Stimulated activated CD8-positive, alpha-beta memory T cell treated with anti-CD3 and anti-CD28 coated beads, Interleukin-7, amount 100 ng/mL, for 4 hours (primary cell): Measurements from ENCODE around the gene NOX4.
"Not testable (repeated sequence)": the region's sequence is repeated elsewhere in the genome, so short reads cannot be mapped to it uniquely, and the experiment has no call there.

Source experiments
- DNase-seq, 2 donors: peaks; one replicate each; pipeline ENCODE4 v3.0.0-alpha.2; 2020; ENCODE audit warnings: low read depth in 2 of 2

The NOX4 gene

GRCh38 chr11:89303029-89303428 lies 188.1 kb downstream of the NOX4 start:
- not testable (repeated sequence) for DNase-seq

DNA sequence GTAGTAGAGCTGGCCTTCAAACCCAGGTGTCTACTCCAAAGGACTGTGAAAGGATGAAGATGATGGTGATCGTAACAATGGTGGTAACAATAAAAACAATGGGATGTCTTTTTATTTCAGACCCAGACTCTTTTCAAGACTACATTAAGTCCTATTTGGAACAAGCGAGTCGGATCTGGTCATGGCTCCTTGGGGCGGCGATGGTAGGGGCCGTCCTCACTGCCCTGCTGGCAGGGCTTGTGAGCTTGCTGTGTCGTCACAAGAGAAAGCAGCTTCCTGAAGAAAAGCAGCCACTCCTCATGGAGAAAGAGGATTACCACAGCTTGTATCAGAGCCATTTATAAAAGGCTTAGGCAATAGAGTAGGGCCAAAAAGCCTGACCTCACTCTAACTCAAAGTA lies 196.2 kb downstream of the NOX4 start:
- DNase-seq, result not testable (repeated sequence)

DNA sequence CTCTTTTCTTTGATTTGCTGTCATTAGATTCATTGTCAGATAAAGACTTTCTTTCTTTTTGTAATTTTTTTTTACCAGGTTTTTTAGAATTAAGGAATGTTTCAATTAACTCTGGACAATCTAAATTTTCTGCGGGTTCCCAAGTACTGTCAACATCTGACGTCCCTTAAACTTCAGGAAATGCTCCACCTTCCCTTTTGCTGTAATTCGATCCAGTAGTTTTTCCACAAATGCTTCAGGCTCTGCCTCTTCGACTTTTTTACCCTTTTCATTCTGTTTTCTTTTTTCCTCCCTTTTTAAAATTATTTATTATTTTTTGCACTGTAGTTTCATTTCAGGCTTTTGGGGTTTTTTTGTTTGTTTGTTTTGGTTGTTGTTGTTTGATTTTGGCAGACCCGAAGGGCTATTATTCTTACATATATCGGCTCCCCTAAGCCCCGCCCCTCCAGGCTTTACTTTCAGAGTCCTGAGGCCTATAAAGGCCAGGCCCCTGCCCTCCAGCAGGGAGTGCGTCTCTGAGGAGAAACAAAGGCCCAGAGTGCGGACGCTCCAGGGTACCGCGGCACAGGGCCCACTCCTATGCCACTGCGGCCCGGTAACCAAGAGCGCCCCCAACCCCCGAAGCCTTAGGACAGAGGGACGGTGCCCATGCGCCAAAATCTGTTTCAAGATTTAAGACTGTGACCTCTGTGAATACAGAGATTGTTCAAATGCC lies 197.1 kb downstream of the NOX4 start:
- no peak for DNase-seq

- not testable (repeated sequence) for DNase-seq
Observed at GRCh38 chr11:89288004-89288403, 203.2 kb downstream of the NOX4 start.

DNA sequence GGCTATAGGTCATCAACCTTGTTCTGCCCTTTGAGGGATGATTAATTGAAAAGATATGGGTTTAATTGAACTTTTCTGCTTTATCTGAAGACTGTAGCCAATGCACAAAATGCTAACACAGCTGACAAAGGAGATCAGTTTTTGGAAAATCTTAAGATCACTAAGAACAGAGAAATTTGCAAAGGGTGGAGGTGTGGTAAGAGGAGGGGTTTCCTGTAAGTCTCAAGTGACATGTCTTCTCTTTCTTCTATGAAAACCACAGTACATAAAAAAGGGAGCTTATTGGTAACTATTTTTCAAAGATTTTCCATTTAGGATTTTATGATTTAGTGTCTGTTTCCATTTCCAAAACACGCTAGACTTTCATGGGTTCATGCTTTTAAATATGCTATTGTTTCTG lies 204.6 kb downstream of the NOX4 start:
- not testable (repeated sequence) for DNase-seq

DNA sequence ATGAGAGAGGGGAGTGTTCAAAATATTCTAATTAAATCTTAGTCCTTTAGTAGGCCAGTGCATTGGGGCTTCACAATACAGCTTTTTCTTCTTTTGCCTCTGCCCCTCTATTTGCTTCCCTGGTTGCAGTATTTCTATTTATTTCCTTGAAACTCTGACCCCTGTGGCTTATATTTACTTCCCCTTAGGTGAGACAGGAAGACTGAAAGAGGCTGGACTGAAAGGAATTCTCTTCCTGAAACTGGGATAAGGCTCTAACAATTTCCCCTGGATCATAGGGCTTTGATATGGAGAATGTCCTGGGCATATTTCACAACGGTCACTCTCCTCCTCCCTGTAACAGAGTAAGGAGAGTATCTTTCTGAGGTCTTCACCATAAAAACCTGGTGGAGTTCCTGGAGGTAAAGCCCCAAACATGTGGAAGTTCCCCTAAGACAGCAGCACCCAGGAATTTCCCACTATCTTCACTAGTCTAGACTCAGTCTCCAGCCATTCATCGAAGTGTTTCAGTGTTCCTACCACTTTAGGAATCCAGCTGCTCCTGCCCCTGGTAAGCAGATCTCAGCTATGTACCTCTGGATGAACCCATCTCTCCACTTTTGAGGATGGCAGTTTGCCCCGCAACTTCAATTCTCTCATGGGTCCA lies 210.0 kb downstream of the NOX4 start:
- not testable (repeated sequence) for DNase-seq

- no peak for DNase-seq
Observed at GRCh38 chr11:89279176-89279575, 212.0 kb downstream of the NOX4 start.

DNA sequence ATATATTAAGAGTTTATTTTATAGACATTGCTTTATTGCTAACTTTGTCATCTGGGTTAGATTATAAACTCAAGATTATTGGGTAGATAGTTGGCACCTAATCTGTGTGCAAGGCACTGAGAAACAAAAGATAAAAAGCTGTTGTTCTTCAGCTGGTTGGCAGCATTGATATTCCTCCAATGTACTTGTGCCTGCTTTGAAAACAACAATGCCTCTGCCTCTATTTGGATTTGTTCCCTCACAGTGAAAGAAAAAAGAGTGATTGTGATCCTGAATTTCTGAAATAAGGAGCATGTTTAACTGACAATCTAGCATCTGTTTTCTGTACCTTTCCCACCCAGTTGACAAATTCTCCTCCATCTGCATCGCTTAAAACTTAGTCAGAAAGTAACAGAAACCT lies 215.2 kb downstream of the NOX4 start:
- no peak for DNase-seq
